Head of caudate nucleus (tissue), 42 donors: ENCODE data around the gene VIT.

Source experiments
- DNase-seq, 42 donors: peaks; one replicate each; pipeline versions ENCODE4 v3.0.0 to v3.0.0-alpha.2; 2020 to 2021; ENCODE audit warnings: mixed read lengths in 7 of 42
- intact Hi-C: fragments of 100-400 bp; cut with DNase I; formaldehyde crosslinking; loops from one replicate; pipeline ENCODE4 v1.15.0; 2022

Gene VIT

DNA sequence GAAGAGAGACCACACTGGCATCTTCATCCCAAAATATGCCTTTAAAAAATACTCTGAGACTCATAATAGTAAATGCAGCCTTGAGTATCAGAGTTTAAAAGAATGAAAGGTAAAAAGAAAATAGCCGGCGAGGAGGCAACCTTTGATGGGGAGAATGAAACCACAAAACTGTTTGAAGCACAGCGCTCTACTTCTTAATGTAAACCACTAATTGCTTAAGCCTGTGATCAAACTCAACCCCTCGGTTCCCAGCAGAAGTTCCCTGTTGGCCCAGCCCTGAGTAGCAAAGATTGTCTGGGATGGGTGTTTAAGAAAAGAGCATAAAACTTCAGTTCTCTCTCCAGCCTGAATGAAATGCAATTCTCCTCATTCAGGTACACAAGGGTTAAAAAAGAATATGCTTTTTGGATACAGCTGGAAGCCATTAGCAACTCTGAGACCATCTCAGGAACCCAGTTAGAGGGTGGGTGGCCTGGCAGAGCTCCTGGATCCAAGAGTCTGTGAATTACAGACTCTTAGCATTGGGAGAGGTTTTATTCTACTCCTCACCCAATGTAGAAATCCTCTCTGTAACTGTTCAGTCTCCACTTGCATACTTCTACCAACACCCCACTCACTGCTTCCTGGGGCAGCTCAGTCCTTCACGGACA lies 44.8 kb downstream of the VIT start:
- intact Hi-C loops: no loop called here
- DNase-seq: no peak

DNA sequence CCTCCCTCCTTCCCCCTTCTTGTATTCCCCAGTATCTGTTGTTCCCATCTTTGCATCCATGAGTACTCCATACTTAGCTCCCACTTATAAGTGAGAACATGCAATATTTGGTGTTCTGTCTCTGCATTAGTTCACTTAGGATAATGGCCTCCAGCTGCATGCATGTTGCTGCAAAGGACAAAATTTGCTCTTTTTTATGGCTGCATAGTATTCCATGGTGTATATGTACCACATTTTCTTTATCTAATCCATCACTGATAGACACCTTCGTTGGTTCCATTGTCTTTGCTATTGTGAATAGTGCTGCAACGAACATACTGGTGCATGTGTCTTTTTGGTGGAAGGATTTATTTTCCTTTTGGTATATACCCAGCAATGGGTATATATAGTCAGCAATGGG lies 47.4 kb downstream of the VIT start:
- intact Hi-C loops: no loop called here
- no peak for DNase-seq

DNA sequence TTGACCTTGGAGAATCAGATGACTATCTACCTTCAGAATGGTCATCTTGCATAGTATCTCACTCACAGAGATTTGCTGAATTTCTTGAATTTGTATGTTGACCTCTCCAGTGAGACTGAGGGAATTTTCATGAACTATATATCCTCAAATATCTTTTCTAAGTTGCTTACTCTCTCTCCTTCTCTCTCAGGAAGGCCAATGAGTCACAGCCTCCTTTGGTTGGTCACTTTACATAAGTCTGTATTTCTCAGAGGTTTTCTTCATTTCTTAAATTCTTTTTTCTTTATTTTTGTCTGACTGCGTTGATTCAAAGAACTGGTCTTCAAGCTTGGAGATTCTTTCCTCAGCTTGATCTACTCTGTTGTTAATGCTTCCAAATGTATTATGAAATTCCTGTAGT lies 51.7 kb downstream of the VIT start:
- DNase-seq: no peak
- intact Hi-C loops: no loop called here

DNA sequence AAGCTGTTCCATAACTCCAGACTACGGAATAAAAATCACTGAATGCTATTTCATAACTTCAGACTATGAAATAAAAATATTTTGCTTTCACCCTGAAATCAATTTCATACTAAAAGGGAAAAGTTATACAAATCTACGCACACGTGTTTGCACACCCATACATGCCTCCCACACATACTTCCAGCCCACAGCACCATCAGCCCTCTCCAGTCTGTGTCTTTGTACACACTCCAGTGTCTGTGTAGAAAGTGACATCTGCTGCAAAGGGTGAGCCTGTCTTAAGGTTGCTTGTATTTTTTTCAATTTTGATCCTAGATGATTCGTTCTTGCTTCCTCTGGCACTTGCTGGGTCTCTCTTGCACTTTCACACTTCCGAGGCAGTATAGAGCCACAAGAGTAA lies 53.6 kb downstream of the VIT start:
- intact Hi-C loops: no loop called here
- peak in 16 of 42 donors; percentile 5 to 61 (median 17) for DNase-seq

DNA sequence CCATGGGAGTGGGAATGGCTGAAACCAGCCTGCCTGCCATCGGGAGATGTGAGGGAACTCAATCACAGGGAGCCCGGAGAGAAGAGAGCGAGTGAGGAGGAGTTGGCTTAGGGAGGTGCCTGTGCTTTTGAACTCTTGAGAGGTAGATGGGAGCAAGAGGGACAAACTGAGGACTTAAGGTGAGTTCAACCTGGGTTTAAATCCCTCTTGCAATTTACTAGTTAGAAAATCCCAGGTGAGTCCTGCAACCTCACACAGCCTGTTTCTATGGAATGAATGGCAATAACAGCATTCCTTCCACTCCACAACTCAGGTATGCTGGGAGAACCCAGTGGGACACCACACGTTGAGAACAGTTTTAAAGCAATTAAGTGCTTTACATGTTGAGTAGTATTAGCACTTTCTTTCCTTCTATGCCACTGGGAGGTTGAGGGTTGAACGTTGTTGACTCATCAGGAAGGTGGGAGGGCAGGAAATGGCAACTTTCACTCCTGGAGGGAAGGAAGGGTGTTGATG lies 57.3 kb downstream of the VIT start:
- DNase-seq: peak in 17 of 42 donors; percentile 4 to 55 (median 22)
- intact Hi-C loops: no loop called here

DNA sequence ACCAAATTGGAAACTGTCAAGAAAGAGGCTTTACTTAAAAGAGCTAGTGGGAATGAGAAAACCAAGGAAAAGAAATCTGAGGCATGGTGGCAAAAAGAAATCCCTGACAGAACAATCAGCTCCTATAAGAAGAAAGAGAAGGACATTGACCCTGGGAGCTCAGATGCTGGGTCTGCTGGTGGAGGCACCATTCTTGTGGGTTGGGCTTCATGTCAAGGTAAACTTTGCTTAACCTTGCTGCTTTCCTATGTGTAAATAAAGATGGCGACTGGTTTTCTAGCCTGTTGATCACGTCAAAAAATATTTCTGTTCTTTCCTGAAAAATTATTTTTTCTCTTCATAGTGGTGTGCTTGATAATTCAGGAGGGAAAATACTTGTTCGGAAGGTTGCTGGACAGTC lies 58.1 kb downstream of the VIT start:
- no peak for DNase-seq
- intact Hi-C loops: no loop called here

DNA sequence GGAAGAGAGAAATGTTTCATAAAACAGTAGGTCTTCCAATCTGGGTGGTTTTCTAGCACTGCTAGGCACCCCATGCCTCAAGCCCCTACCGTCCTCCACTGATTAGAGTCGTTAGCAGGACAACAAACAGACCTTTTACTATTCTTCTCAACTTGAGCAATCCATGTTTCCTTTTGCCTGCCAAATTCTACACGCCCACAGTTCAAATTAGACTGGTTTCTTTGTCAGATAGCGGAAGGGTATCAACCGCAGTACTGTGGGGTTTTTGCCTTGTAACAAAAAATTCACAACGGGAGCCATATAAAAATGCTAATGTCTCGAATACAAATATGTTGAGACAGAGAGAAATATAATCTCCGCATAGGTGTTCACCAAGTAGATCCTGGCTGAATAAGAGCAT lies 59.9 kb downstream of the VIT start:
- no peak for DNase-seq
- intact Hi-C loops: no loop called here

DNA sequence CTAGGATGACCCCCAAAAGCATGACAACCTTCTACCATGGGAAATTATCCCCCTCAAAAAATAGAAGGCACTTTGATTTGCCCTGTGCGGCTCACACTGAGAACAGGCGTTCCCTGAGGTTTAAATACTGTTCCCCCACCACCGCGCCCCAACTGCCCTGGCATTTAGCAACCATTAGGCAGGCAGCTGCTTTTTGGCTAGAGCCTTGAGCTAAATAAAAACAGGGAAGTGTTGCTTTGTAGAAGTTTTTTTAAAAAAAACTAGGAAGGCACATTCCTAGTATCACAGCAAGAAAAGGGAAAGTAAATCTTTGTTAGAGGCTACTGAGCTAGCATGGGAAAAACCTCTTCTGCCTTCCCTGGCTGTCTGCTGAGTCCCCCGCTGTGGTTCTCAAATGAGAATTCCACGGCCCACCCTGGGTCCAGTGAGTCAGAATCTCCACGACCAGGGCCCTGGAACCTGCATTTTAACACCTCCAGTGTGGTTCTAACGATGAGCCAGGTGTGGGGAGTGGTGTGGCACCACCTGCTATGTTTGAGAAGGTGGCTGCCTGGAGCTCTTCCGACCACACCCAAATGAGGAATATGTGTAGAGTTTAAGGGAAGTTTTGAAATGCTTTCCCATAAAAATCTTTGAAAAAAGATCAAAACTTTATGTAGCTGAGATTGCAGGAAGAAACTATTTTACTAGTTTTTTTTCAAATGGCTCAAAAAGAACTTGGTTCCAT lies 66.4 kb downstream of the VIT start:
- intact Hi-C loops: no loop called here
- no peak for DNase-seq

DNA sequence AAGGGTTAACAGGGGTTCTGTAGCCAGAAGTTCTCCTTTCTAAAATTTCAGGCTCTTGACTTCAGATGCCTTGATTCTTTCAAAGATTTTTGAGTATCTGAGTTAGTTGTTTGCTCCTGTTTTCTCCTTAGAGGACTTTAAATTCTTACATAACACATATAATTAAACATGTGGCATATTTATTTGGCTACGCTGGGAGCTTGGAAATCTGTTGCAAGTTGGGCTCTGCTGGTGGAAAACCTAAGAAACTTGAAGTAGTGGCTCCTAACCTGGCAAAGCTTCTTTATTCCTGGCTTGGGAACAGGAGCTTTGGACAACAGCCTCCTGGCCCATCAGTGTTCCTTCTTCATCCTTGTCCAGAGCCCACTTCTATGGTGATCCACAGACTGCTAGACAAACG lies 72.6 kb downstream of the VIT start:
- intact Hi-C loops: no loop called here
- no peak for DNase-seq

DNA sequence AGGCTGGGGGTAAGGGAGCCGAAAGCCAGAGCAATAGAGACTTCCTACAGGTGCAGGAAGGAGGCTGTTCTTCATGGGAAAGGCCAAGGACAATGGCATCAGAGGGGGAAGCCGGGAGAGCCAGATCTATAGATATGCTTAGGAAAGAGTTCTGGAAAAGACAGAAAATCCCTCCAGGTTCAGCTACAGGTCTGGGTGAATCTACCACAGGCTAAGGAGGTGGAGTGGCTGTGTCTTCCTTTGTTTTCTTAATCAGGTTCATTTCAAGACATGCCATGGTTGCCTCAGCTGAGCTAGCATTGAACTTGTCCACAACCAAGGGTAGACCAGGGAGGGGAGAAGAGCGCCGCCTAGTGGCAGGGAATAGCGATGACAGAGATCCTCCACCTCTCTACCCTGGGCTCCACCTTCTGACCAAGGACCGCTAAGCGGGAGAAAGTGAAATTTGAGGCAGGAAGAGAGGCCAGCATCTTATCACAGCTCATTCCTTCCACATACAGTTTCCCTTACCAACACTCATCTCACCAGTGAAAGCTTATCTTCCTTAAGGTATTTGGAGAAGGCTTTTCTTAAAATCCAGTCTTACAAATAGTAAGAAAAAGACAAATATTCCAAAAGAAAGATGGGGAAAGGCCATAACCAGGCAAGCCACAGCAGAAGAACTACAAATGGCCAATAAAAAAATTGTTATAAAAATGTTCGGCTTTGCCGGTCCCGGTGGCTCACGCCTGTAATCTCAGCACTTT lies 74.2 kb downstream of the VIT start:
- peak in 1 of 42 donors; percentile 30 for DNase-seq
- intact Hi-C loops: no loop called here

DNA sequence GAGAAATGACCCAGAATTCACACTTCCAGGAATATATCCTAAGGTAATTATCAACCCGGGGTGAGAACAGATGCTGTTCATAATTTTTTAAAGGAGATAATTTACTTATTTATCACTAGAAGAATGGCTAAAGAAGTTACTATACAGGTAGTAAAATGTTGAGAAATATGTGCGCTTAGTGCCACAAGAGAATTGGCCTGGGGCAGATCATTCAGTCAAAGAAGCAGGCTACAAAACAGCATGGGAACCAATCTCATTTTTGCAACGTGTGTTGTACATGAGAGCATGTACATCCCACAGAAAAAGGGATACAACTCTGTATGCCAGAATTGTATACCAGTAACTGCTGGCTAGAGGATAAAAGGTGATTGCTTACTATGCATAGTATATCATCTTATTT lies 75.2 kb downstream of the VIT start:
- intact Hi-C loops: no loop called here
- DNase-seq: no peak

DNA sequence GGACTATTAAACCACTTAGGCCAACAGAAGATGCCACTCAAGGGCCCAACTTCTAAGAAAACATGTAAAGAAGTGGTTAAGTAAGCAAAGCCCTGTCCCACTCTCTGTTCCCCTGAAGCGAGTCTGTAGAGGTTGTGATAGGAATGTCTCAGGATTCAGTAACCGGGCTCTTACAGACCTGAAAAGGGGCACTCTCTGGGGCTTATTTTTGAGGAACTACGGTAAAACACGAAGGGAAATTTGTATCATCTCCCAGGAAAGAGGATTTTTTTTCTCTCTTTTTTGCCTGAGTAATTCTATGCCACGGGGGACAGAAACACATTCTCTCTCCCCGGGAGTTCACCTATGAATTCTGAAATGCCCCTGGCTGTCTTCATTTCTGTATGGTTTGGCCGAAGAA lies 77.4 kb downstream of the VIT start:
- no peak for DNase-seq

DNA sequence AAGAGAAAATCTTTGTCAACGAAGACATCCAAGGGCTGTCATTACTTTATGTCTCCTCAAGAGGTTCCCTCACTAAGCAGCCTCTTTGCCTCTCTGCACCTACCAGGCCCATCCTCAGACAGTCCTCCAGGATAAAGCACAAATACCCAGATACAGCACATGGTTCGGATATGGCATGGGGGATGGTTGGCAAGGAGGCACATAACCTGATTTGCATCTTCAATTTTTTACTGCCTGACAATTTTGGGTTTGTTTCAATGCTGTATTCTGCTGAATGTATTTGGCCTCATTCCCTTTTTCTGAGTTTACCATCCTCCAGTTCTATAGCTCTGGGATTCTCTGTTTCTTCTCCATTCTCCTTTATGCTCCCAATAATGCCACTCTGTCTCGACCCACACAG lies 78.8 kb downstream of the VIT start:
- DNase-seq: no peak
- intact Hi-C loops: no loop called here

More for the DNA sequence above, 77.4 kb downstream of the VIT start:
- intact Hi-C loops: no loop called here

DNA sequence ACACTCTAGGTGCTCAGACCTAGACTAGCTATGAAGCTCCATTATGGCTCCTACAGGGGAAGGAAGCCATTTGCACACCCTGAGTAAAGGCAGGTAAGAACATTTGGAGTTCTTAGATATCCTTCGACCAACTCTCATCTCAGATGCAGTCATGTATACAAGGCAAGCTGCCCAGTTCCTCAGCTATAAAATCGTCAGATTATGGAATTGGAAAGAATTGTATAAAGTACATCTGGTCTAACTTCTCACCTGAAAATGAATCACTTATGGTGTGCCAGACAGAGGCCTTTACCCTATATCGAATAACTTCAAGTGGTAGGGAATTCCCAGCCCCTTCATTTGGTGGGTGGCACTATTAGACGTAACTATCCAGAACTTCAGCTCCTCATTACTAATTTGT lies 79.3 kb downstream of the VIT start:
- no peak for DNase-seq
- intact Hi-C loops: no loop called here

DNA sequence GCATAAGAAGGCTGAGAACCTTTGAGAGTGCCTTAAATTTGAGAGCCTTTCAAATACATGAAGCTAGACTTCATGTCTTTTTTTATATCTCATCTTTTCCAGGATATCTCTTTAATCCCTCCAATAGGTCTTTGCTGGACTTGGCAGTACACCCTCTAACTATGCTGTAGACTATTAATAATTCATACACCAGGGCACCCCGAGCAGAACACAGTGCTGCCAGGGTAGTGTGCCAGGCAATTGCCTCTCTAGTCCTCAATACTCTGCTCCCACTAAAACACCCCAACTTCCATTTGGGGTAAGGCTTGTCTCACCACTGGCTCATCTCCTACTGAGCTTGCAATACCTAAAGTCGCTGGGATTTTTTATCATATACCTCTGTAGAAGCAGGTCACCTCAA lies 80.8 kb downstream of the VIT start:
- intact Hi-C loops: no loop called here
- no peak for DNase-seq

DNA sequence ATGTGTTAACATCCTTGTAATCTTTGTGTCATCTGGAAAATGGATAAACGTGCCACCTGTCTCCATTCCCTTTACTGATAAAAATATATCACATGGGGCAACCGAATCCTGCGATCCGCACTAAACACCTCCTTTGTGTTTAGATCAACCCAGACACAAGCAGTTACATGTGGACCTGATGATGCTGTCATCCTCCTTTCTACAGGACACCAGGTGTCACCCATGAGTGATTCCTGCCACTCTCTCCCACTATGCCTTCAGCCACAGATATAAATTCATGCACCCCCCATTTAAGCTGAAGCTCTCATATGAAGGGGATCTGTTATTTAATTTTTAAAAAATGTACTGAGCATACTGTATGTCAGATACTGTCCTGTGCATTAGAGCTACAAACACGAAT lies 81.3 kb downstream of the VIT start:
- DNase-seq: no peak
- intact Hi-C loops: no loop called here

DNA sequence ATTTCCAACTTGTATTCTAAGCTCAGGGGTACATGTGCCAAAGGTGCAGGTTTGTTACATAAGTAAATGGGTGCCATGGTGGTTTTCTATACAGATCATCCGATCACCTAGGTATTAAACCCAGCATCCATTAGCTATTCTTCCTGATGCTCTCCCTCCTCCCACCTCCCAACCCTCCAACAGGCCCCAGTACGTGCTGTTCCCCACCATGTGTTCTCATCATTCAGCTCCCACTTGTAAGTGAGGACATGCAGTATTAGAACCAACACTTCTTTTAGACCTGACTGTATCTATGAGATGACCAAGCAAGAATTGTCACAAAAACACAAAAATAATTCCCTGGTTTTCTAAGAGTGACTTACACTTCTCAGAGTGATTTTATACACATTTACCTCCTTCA lies 83.0 kb downstream of the VIT start:
- DNase-seq: no peak
- intact Hi-C loops: no loop called here

DNA sequence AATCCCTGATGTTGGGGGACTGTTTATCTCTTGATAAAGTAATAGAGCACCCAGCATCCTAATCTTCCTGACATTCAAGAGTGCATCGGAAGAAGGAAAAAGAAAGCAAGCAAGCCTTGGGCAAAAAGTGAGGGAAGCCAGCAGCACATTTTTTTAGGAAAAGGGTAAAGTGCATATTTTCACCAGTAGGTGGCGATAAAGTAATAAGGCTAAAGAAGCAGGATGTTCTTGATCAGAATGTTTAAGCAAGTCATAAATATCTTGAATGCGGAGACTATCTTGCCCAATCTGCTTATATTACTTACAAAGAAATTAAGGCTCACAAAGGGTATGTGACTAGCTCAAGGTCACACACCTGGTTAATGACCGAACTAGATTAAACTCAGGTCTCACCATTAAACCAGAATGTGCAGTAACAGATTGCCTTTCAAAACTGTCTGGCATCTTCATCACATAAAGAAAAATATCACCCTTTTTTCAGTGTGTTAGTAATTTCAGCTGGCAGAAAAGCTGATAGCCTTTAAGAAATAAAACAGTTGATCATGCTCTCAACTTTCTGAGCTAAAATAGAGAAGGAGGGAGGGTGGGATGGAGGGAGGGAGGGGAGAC lies 83.8 kb downstream of the VIT start:
- peak in 5 of 42 donors; percentile 24 to 67 (median 36) for DNase-seq
- intact Hi-C loops: loop anchor here (5.0 to 10.0 kb wide), 2 partner anchors 137 to 426 kb away; partner anchors contain the start of gene CRIM1

DNA sequence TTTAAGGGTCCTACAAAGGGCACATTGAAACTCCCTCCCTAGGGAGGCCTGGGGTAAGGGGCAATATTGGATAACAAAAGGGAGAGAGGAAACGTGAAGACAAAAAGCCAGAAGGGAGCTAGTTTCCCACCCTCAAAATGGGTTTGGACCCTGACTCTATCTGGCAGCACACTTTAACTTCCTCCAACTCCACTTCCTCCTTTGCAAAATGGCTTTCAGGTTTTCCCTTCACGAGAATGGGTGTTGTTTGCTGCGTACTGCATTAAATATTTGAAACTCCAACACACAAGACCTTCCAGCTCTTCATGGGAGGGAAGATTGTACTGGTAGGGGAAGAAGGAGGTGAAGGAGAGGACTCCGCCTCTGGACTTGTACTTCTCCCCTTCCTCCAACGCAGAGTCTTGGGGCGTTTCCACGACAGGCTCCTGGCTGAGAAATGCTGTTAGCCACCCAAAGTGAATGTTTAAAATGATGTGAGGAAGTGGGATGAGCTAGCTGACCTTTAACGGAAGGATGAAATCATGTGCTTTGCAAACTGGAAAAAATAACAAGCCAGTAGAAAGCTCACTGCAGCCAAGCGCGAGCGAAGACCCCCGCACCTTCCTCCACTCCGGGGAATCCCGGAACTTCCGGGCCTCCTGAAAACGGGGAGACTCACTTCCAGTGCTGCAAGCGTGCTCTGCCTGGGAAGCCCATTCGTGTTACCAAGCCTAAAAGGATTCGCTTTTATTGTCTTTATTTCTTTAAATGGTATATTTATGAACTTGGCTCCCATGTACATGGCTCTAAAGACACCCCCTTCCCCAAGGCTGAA lies 85.6 kb downstream of the VIT start:
- DNase-seq: no peak
- intact Hi-C loops: loop anchor here (5.0 to 10.0 kb wide), 2 partner anchors 135 to 427 kb away; partner anchors contain the start of gene CRIM1
